Uterus (tissue), 4 donors: ENCODE results near the gene FZR1. TPM values are rescaled to one million over a fixed set of nuclear protein-coding genes. Genes with fewer than 3 reads are reported as not detected.

ENCODE experiments used
- DNase-seq, 2 donors: peaks; one replicate each; pipeline ENCODE4 v3.0.0-alpha.2; 2019 to 2020
- H3K27ac ChIP-seq, 2 donors: fragments of 200-600 bp; sonication (generic); 1 replicate in 1 of 2; 2 replicates in 1 of 2; pipeline ENCODE4 v1.5.1; 2016 to 2018
- H3K27me3 ChIP-seq, 2 donors: fragments of 200-600 bp; sonication (generic); one replicate each; pipeline ENCODE4 v1.5.1; 2018 to 2019; ENCODE audit warnings: control low read depth in 1 of 2
- H3K36me3 ChIP-seq, 2 donors: fragments of 200-600 bp; sonication (generic); one replicate each; pipeline ENCODE4 v1.5.1; 2019; ENCODE audit warnings: control low read depth in 1 of 2
- H3K4me1 ChIP-seq, 2 donors: fragments of 200-600 bp; sonication (generic); one replicate each; pipeline ENCODE4 v1.5.1; 2018 to 2019; ENCODE audit warnings: control low read depth in 1 of 2
- H3K4me3 ChIP-seq, 2 donors: fragments of 200-600 bp; sonication (generic); 1 replicate in 1 of 2; 2 replicates in 1 of 2; pipeline ENCODE4 v1.5.1; 2018 to 2019; ENCODE audit warnings: mild to moderate bottlenecking in 1 of 2
- H3K9me3 ChIP-seq, 2 donors: fragments of 200-600 bp; sonication (generic); one replicate each; pipeline ENCODE4 v1.5.1; 2019; ENCODE audit warnings: control low read depth in 1 of 2
- POLR2A ChIP-seq, 2 donors: fragments of 450-650 bp; IDR thresholded peaks; one replicate each; pipeline ENCODE4 v1.6.1; 2016; ENCODE audit warnings: antibody characterized with exemption in 2 of 2, mild to moderate bottlenecking in 1 of 2, moderate library complexity in 1 of 2
- intact Hi-C: fragments of 100-400 bp; cut with DNase I; formaldehyde crosslinking; loops from one replicate; pipeline ENCODE4 v1.15.1; 2023; ENCODE audit warnings: low total_unique reads
- total RNA-seq, 4 donors: library from RNA; depleted of rRNA in 3 of 4; stranded (reverse); fragments of >200 nt in 3 of 4; gene quantifications; one replicate each; pipeline versions ENCODE4 v1.1.0 to v1.2.4, GENCODE V29; 2014 to 2023
- TF ChIP-seq, protein P1 (sequence below), 4 experiments: fragments of 200-600 bp in 2 of 4; fragments of 450-650 bp in 2 of 4; sonication (generic) in 2 of 4; IDR thresholded peaks; one replicate each; pipeline ENCODE4 v1.5.1; 2016 to 2019; ENCODE audit warnings: antibody characterized with exemption in 4 of 4, mild to moderate bottlenecking in 2 of 4, moderate library complexity in 1 of 4
- donor health status: DM: yes; HTN: yes; CAD: no.

Gene FZR1
- total RNA-seq, 4 donors from 2014 or later: 3.8 to 70.8 (median 33.0) TPM

DNA sequence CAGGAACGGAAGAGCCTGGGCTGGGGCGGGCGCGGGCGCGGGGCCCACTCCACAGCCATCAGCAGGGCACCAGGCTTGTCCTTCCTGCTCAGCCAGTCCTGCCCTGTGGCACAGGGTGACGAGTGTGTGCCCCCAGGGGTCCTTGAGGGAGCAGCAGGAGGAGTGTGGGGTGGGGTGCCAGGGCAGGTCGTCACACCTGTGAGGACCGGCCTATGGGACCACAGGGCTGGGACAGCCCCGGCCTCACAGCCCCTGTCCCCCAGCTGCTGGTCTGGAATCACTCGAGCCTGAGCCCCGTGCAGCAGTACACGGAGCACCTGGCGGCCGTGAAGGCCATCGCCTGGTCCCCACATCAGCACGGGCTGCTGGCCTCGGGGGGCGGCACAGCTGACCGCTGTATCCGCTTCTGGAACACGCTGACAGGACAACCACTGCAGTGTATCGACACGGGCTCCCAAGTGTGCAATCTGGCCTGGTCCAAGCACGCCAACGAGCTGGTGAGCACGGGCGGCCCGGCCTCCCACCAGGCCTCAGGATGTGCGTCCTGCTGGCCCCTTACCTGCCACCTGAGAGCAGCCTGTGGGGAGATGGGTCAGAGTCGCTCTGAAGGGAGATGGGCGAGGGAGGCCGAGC lies 26.2 kb downstream of the FZR1 start:
- TF ChIP-seq, protein P1, sequence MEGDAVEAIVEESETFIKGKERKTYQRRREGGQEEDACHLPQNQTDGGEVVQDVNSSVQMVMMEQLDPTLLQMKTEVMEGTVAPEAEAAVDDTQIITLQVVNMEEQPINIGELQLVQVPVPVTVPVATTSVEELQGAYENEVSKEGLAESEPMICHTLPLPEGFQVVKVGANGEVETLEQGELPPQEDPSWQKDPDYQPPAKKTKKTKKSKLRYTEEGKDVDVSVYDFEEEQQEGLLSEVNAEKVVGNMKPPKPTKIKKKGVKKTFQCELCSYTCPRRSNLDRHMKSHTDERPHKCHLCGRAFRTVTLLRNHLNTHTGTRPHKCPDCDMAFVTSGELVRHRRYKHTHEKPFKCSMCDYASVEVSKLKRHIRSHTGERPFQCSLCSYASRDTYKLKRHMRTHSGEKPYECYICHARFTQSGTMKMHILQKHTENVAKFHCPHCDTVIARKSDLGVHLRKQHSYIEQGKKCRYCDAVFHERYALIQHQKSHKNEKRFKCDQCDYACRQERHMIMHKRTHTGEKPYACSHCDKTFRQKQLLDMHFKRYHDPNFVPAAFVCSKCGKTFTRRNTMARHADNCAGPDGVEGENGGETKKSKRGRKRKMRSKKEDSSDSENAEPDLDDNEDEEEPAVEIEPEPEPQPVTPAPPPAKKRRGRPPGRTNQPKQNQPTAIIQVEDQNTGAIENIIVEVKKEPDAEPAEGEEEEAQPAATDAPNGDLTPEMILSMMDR (IDR thresholded peaks at IDR 0.05): no peak
- Histone ChIP-seq H3K9me3 (no peaks in the 10 kb centered on the region), H3K27me3 (no peaks in the 10 kb centered on the region), H3K4me1 (no peaks in the 10 kb centered on the region), H3K36me3 (no peaks in the 10 kb centered on the region), H3K4me3 (no peak overlapping the region), H3K27ac (no peak overlapping the region)
- no peak for DNase-seq
- intact Hi-C loops: no loop called here

DNA sequence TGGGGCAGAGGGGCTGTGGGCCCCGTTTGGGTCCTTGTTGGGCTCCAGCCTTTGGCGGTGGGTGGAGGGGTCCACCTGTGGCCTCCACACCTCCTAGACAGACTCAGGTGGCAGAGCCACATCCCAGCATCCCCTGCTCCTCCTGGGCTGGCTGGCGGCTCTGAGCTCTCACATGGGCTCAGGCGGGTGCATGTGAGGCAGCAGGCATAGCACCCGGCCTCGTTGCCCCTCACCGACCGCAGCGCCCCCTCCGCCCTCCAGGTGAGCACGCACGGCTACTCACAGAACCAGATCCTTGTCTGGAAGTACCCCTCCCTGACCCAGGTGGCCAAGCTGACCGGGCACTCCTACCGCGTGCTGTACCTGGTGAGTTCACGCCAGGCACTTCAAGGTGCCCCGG lies 26.9 kb downstream of the FZR1 start:
- Histone ChIP-seq H3K27ac (no peak overlapping the region), H3K4me3 (no peak overlapping the region), H3K9me3 (no peaks in the 10 kb centered on the region), H3K27me3 (no peaks in the 10 kb centered on the region), H3K36me3 (no peaks in the 10 kb centered on the region), H3K4me1 (no peaks in the 10 kb centered on the region)
- no peak for TF ChIP-seq POLR2A (IDR thresholded peaks at IDR 0.05)
- TF ChIP-seq, protein P1 (IDR thresholded peaks at IDR 0.05): no peak
- intact Hi-C loops: no loop called here
- DNase-seq: no peak

DNA sequence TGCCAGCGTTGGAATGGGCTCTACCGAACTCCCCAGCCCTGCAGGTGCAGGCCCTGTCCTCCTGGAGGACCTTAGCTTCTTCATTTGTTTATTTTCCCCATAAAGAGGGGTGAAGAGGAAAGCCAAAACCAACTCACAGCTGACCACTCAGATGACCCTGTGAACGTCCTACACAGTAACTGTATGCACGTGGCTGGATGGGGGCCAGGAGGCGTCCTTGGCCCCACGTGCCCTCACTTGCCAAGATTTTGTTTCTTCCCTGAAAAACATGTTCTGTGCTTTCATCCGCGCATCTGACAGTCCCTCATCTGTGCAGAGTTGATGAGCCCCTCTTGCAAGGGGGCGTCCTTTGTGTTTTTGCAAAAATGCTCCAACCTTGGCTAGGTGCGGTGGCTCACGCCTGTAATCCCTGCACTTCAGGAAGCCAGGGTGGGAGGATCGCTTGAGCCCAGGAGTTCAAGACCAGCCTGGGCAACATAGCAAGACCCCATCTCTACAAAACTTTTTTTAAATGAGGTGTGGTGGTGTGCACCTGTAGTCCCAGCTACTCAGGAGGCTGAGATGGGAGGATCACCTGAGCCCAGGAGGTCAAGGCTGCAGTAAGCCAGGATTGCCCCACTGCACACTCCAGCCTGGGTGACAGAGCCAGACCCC lies 27.6 kb downstream of the FZR1 start:
- TF ChIP-seq POLR2A (IDR thresholded peaks at IDR 0.05): no peak
- TF ChIP-seq, protein P1 (IDR thresholded peaks at IDR 0.05): no peak
- Histone ChIP-seq H3K4me3 (no peak overlapping the region), H3K4me1 (no peaks in the 10 kb centered on the region), H3K27me3 (no peaks in the 10 kb centered on the region), H3K9me3 (no peaks in the 10 kb centered on the region), H3K36me3 (no peaks in the 10 kb centered on the region), H3K27ac (no peak overlapping the region)
- intact Hi-C loops: no loop called here
- no peak for DNase-seq

DNA sequence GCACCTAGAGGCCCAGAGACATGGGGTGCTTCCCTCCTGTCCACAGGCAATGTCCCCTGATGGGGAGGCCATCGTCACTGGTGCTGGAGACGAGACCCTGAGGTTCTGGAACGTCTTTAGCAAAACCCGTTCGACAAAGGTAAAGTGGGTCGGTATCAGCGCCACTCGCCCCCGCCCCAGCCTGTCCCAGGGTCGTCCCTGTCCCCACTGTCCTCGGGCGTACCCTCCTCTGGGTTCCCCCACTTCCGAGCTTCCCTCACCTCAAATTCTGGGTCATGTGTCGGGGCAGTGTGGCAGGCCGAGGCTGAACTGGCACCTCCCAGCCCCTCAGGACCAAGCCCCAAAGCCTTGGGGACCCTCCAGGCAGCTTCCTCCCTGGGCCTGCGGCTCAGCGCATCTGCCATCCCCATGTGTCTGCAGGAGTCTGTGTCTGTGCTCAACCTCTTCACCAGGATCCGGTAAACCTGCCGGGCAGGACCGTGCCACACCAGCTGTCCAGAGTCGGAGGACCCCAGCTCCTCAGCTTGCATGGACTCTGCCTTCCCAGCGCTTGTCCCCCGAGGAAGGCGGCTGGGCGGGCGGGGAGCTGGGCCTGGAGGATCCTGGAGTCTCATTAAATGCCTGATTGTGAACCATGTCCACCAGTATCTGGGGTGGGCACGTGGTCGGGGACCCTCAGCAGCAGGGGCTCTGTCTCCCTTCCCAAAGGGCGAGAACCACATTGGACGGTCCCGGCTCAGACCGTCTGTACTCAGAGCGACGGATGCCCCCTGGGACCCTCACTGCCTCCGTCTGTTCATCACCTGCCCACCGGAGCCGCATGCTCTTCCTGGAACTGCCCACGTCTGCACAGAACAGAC lies 28.5 kb downstream of the FZR1 start:
- Histone ChIP-seq H3K36me3 (no peaks in the 10 kb centered on the region), H3K4me1 (no peaks in the 10 kb centered on the region), H3K9me3 (no peaks in the 10 kb centered on the region), H3K27ac (no peak overlapping the region), H3K27me3 (no peaks in the 10 kb centered on the region), H3K4me3 (no peak overlapping the region)
- no peak for DNase-seq
- intact Hi-C loops: no loop called here
- TF ChIP-seq, protein P1 (IDR thresholded peaks at IDR 0.05): no peak
- TF ChIP-seq POLR2A (IDR thresholded peaks at IDR 0.05): no peak

DNA sequence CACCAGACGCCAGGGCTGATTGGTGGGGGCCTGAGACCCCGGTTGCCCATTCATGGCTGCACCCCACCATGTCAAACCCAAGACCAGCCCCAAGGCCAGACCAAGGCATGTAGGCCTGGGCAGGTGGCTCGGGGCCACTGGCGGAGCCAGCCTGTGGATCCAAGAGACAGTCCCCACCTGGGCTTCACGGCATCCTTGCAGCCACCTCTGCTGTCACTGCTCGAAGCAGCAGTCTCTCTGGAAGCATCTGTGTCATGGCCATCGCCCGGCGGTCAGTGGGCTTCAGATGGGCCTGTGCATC lies 29.1 kb downstream of the FZR1 start:
- TF ChIP-seq POLR2A (IDR thresholded peaks at IDR 0.05): no peak
- TF ChIP-seq, protein P1 (IDR thresholded peaks at IDR 0.05): no peak
- no peaks in the 10 kb centered on the region for H3K27me3 ChIP-seq
- no peak overlapping the region for H3K27ac ChIP-seq
- H3K4me3 ChIP-seq: no peak overlapping the region
- intact Hi-C loops: no loop called here
- DNase-seq: no peak
- no peaks in the 10 kb centered on the region for H3K9me3 ChIP-seq
- no peaks in the 10 kb centered on the region for H3K36me3 ChIP-seq
- H3K4me1 ChIP-seq: no peaks in the 10 kb centered on the region
